Putamen (tissue), 1 donor: ENCODE data around the gene ENTPD6.

Experiments
- DNase-seq: peaks from one replicate; pipeline ENCODE4 v3.0.0-alpha.2; 2016; ENCODE audit warnings: low spot score

ENTPD6 gene

DNA sequence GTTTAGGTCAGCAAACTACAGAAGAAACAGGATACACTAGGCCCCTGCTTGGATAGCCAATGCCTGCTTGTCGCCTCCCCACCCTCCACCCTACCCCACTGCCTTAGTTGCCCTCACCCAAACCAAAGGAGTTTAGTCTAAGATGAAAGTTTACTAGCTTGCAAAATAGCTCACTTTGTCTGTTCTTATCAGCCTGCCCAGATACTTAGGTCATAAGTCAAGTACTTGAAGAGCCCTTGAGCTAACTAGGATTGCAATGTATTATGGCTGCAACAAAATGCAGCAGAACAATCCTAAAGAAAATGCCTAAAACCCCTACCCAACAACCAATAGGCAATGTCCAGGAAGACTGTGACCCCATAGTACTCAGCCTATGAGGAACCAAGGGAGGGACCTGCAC lies 7.3 kb upstream of the ENTPD6 start:
- no peak for DNase-seq

- DNase-seq, result no peak
These were observed 4.5 kb upstream of the ENTPD6 start for GRCh38 chr20:25191051-25191450.

GRCh38 chr20:25191689-25192088 lies 3.8 kb upstream of the ENTPD6 start:
- no peak for DNase-seq

GRCh38 chr20:25193843-25194242 lies 1.7 kb upstream of the ENTPD6 start:
- DNase-seq, result no peak

GRCh38 chr20:25194333-25194972 lies 1.1 kb upstream of the ENTPD6 start:
- no peak for DNase-seq

DNA sequence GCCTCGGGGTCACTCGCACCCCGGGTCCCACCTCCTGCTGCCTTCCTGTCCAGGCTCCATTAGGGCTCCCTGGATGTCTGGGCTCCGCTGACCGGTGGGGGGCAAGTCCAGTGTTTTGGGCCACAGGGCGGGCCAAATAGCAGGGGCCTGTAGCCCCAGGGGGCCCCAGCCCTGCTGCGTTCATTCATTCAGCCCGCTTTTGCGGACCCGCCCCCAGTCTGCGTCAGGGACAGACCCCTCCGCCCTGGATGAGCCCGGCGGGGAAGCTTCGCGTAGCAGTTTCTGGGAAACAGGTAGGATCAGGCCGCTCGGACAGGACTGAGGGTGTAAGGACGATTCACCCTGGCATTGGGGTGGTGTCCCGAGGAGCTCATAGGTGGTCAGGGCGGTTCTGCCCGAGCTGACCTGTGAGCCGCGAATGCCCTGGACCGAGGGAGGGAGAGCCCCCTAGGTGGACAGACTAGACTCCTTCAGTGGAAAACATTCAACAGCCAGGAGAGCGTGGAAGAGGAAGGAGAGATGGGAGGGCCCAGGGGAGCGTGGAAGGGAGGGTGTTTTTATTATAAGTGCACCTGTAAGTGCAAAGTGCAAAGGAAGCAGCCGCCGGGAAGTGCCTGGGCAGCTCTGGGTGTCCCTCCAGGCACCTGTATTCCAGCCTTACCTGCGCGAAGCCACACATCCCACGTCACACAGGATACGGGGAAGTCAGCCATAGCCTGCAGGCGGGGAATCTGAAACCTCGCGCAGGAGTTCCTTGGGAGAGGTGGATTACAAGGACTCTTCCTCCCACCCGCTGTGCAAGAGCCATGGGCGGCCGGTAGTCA lies 662 bp downstream of the ENTPD6 start:
- DNase-seq, result no peak

DNA sequence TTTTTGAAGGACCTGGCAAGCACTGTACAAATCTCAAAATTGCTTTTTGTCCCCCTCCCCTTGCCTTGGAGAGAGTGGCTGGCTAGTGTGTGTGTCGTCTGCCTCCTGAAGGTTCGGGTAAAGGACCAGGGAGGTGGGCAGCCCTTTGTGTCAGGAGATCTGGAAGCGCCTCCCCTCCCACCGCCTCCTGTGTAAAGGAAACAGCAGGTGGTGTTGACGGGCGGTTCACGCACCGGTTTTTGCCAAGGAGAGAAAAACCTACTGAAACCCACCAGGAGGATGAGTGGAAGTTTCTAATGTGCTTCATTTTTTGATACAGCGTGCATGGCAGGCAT lies 1.2 kb downstream of the ENTPD6 start:
- no peak for DNase-seq

- no peak for DNase-seq
These were observed 1.8 kb downstream of the ENTPD6 start for GRCh38 chr20:25197183-25197869.

GRCh38 chr20:25197870-25198190 lies 2.3 kb downstream of the ENTPD6 start:
- DNase-seq, result no peak

DNA sequence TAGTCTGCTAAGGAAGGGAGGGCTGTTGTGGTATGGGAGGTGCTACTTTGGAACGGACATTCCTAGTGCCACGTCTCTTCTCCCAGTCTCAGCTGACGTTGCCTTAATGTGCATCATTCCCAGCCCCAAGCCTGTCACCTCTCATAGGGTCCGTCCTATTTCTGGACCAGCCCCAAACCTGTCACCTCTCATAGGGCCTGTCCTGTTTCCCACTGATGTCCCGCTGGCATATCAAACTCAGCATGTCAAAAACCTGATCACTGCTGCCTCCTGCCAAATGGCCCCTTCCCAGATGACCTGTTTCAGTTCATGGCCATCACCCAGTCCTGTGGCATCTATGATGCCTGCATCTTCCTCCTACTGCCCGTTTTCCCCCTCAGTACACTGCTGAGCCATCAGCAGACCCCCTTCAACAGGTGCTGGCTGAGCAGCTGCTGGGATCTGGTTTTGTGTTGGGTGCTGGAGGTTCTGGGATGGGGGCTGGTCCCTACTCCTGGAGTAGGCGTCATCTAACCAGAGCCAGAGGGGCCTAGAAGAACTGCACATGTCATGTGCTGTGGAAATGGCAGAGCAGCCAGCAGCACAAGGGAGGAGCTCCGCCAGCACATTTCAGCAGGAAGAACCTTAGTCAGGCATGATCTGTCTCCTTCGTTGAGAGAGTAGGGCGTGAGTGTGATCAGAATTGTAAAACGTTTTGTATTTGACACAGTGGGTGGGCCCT lies 3.3 kb downstream of the ENTPD6 start:
- no peak for DNase-seq

DNA sequence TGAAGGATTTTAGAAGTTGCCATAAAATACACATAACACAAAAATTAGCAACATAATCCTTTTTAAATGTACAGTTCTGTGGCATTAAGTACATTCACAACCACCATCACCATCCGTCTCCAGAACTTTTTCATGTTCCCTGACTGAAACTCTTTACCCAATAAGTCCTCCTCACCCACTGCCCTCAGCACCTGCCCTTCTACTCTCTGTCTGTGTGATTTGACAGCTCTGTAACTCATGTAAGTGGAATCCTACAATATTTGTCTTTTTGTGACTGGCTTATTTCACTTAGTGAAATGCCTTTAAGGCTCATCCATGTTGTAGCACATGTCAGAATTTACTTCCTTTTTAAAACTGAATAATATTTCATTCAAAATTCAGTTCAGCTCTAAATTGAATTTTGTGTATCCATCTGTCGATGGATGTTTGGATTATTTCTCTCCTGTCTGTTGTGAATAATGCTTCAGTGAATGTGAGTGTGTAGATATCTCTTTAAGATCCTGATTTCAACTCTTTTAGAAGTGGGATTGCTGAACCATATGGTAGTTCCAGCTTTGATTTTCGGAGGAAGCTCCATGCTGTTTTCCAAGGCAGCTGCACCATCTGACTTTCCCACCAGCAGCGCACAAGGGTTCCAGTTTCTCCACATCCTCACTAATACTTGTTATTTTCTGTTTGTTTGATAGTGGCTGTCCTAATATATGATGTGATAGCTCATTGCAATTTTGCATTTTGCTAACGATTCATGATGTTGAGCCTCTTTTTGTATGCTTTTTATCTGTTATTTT lies 4.2 kb downstream of the ENTPD6 start:
- no peak for DNase-seq

- DNase-seq, result no peak
These were observed 7.6 kb downstream of the ENTPD6 start for GRCh38 chr20:25203089-25203488.

GRCh38 chr20:25203871-25204320 lies 8.4 kb downstream of the ENTPD6 start:
- no peak for DNase-seq

GRCh38 chr20:25204550-25205276 lies 9.2 kb downstream of the ENTPD6 start:
- no peak for DNase-seq

- no peak for DNase-seq
These were observed 10.0 kb downstream of the ENTPD6 start for GRCh38 chr20:25205277-25206062.

GRCh38 chr20:25206063-25206403 lies 10.5 kb downstream of the ENTPD6 start:
- DNase-seq, result no peak

- DNase-seq, result no peak
These were observed 11.0 kb downstream of the ENTPD6 start for GRCh38 chr20:25206548-25206947.

DNA sequence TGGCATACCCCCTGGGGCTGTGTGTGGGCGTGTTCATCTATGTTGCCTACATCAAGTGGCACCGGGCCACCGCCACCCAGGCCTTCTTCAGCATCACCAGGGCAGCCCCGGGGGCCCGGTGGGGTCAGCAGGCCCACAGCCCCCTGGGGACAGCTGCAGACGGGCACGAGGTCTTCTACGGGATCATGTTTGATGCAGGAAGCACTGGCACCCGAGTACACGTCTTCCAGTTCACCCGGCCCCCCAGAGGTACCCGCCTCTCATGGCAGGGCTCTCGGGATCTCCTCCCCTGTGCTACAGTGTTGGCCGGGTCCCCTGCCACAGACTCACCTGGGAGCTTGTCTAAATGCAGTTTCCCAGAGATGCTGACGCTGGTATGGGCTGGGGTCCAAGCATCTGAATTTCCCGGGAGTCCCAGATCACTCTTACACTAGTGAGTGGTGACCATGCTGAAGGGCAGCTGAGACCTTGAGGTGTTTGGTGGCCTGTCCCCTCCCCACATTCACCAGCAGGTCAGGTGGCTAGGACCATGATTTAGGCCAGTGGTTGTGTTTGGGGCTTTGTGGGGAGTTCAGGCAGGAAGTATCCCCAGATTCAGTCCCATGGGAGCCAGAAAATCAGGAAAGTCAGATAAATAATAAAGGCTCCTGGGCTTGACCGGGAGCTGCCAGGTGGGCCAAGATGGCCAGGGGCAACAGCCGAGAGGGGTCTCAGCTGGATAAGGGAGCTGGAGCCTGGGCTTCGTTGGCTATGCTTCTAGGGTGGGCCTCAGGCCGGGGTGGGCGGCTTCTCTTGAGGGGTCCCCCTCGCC lies 11.8 kb downstream of the ENTPD6 start:
- no peak for DNase-seq

- no peak for DNase-seq
These were observed 12.5 kb downstream of the ENTPD6 start for GRCh38 chr20:25207960-25208534.
